ENCODE data around the gene ZNF254.
A peak's percentile ranks its signal among the peaks of the same experiment; 100 is the strongest.

ZNF254 gene

GRCh38 chr19:24060687-24061356 lies 26.2 kb upstream of the ZNF254 start:
- CTCF ChIA-PET, result no interaction called here
- Histone ChIP-seq H3K27ac (ENCODE audit: extremely low read depth, low read depth, low read length) (no peak overlapping the region), H3K4me1 (ENCODE audit: control insufficient read depth, insufficient read depth, low read length) (no peaks in the 10 kb centered on the region), H3K4me3 (ENCODE audit: low read depth, low read length) (no peak overlapping the region), H3K36me3 (ENCODE audit: control insufficient read depth in 2 of 2, insufficient read depth in 1 of 2, low read length in 2 of 2) (peaks cover 0 to 86% of the 10 kb centered on the region in 2 experiments; a peak in 1 of 3 replicates), H3K9me3 (ENCODE audit: control insufficient read depth, insufficient read depth, low read depth, low read length) (no peaks in the 10 kb centered on the region)
- POLR2A ChIA-PET, result no interaction called here
- TF ChIP-seq ZNF629 (tag by site-specific recombination; IDR thresholded peaks at IDR 0.05), result peak; percentile 47; the same call in 1 of the 2 replicates
- TF ChIP-seq ZNF692 (tag by site-specific recombination; IDR thresholded peaks at IDR 0.05), result peak; percentile 50; the same call in 1 of the 2 replicates
- TF ChIP-seq SP7 (tag by site-specific recombination; IDR thresholded peaks at IDR 0.05), result peak; percentile 52
- TF ChIP-seq ZNF157 (tag by site-specific recombination; IDR thresholded peaks at IDR 0.05), result no peak

DNA sequence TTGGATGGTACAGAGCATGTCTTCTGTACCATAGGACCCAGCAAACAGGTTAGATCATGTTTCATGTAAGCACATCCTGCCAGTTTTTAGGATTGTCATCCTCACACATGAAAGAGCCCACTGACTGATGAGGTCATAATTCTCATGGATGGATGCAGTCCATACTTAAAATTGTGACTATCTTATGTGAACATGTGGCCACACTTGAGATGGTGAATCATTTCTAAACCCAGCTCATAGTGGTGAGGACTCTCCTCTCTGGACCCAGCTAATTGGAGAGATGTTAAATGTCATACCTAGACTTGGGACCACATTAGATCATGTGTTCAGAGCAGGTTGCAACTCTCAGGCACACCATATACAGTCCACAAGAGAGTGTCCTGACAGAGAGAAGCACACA lies 24.8 kb upstream of the ZNF254 start:
- peaks cover 6 to 83% of the 10 kb centered on the region in 2 experiments; a peak in 1 of 3 replicates for H3K36me3 ChIP-seq (ENCODE audit: control insufficient read depth in 2 of 2, insufficient read depth in 1 of 2, low read length in 2 of 2)

DNA sequence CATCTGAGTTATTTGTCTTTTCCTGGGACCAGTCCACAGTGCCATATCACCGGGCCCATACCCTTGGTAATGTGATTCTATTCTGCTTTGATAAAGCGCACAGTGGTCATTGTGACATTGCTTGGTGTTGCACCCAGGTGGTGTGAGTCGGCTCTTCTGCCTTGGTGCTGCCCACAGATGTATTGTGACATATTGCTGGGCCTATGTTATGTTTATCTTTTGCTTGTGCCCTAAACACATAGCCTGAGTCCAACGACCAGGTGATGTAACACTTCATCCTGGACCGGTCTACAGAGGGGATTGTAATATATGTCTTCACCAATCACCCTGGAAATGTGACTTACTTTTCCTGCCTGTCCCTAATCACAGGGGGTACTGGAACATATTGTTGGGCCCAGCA lies 23.7 kb upstream of the ZNF254 start:
- H3K9me3 ChIP-seq (ENCODE audit: control insufficient read depth, insufficient read depth, low read depth, low read length), result no peaks in the 10 kb centered on the region
- no peaks in the 10 kb centered on the region for H3K4me1 ChIP-seq (ENCODE audit: control insufficient read depth, insufficient read depth, low read length)
- no peak overlapping the region for H3K4me3 ChIP-seq (ENCODE audit: low read depth, low read length)
- ChIA-PET CTCF (no interaction called here), POLR2A (no interaction called here)
- no peak overlapping the region for H3K27ac ChIP-seq (ENCODE audit: extremely low read depth, low read depth, low read length)
- H3K36me3 ChIP-seq (ENCODE audit: control insufficient read depth in 2 of 2, insufficient read depth in 1 of 2, low read length in 2 of 2), result peaks cover 11 to 83% of the 10 kb centered on the region in 2 experiments; a peak in 2 of 3 replicates
- no peak for TF ChIP-seq ZBTB20 (tag by site-specific recombination; IDR thresholded peaks at IDR 0.05)
- no peak for TF ChIP-seq KLF10 (tag by site-specific recombination; IDR thresholded peaks at IDR 0.05)
- TF ChIP-seq ZNF549 (tag by site-specific recombination; IDR thresholded peaks at IDR 0.05), result no peak
- no peak for TF ChIP-seq ZBTB44 (tag by site-specific recombination; IDR thresholded peaks at IDR 0.05)
- no peak for TF ChIP-seq ZNF341 (tag by site-specific recombination; IDR thresholded peaks at IDR 0.05; ENCODE audit: low read depth)
- TF ChIP-seq ZBTB7A (tag by site-specific recombination; IDR thresholded peaks at IDR 0.05; ENCODE audit: low read depth), result no peak
- TF ChIP-seq GLI4 (tag by site-specific recombination; IDR thresholded peaks at IDR 0.05), result no peak
- no peak for TF ChIP-seq ZNF624 (tag by site-specific recombination; IDR thresholded peaks at IDR 0.05)
- no peak for TF ChIP-seq ZNF560 (tag by site-specific recombination; IDR thresholded peaks at IDR 0.05; ENCODE audit: borderline replicate concordance)
- TF ChIP-seq PRDM1 (tag by site-specific recombination; IDR thresholded peaks at IDR 0.05), result no peak
- no peak for TF ChIP-seq ZFP69B (tag by site-specific recombination; IDR thresholded peaks at IDR 0.05)
- TF ChIP-seq ATF2 (tag by site-specific recombination; IDR thresholded peaks at IDR 0.05; ENCODE audit: low read depth), result no peak
- TF ChIP-seq ZNF221 (tag by site-specific recombination; IDR thresholded peaks at IDR 0.05; ENCODE audit: borderline replicate concordance), result no peak
- no peak for TF ChIP-seq ZNF132 (tag by site-specific recombination; IDR thresholded peaks at IDR 0.05; ENCODE audit: borderline replicate concordance)

More for the DNA sequence above, 24.8 kb upstream of the ZNF254 start:
- POLR2A ChIA-PET, result no interaction called here
- TF ChIP-seq SALL2 (tag by site-specific recombination; IDR thresholded peaks at IDR 0.05; ENCODE audit: borderline replicate concordance) (no peak), ZNF776 (tag by site-specific recombination; IDR thresholded peaks at IDR 0.05; ENCODE audit: borderline replicate concordance) (no peak), ZFP69B (tag by site-specific recombination; IDR thresholded peaks at IDR 0.05) (no peak), ZSCAN18 (tag by site-specific recombination; IDR thresholded peaks at IDR 0.05) (no peak), ZBTB7A (tag by site-specific recombination; IDR thresholded peaks at IDR 0.05; ENCODE audit: low read depth) (no peak)
- TF ChIP-seq, protein P1, sequence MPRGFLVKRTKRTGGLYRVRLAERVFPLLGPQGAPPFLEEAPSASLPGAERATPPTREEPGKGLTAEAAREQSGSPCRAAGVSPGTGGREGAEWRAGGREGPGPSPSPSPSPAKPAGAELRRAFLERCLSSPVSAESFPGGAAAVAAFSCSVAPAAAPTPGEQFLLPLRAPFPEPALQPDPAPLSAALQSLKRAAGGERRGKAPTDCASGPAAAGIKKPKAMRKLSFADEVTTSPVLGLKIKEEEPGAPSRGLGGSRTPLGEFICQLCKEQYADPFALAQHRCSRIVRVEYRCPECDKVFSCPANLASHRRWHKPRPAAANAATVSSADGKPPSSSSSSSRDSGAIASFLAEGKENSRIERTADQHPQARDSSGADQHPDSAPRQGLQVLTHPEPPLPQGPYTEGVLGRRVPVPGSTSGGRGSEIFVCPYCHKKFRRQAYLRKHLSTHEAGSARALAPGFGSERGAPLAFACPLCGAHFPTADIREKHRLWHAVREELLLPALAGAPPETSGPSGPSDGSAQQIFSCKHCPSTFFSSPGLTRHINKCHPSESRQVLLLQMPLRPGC (tag by site-specific recombination; IDR thresholded peaks at IDR 0.05), result no peak
- Histone ChIP-seq H3K27ac (ENCODE audit: extremely low read depth, low read depth, low read length) (no peak overlapping the region), H3K4me3 (ENCODE audit: low read depth, low read length) (no peak overlapping the region), H3K9me3 (ENCODE audit: control insufficient read depth, insufficient read depth, low read depth, low read length) (no peaks in the 10 kb centered on the region), H3K4me1 (ENCODE audit: control insufficient read depth, insufficient read depth, low read length) (no peaks in the 10 kb centered on the region)
- CTCF ChIA-PET, result interaction anchor here (0.7 kb wide), 1 partner anchor 25 kb away, joined by 3 read pairs; no protein-coding TSS in a partner anchor
